Skin of body (tissue), 2 donors: ENCODE measurements around the gene ZNF747. TPM values are rescaled to one million over a fixed set of nuclear protein-coding genes. Genes with fewer than 3 reads are reported as not detected.

Source experiments
- DNase-seq: peaks from one replicate; lab custom pipeline; 2025; lab: John Stamatoyannopoulos, UW
- total RNA-seq: library from RNA; depleted of rRNA; stranded (reverse); fragments of >200 nt; gene quantifications from one replicate; pipeline ENCODE4 v1.2.3, GENCODE V29; 2014

The ZNF747 gene
- total RNA-seq, 1 donor from 2014 or later = 5.8 TPM

DNA sequence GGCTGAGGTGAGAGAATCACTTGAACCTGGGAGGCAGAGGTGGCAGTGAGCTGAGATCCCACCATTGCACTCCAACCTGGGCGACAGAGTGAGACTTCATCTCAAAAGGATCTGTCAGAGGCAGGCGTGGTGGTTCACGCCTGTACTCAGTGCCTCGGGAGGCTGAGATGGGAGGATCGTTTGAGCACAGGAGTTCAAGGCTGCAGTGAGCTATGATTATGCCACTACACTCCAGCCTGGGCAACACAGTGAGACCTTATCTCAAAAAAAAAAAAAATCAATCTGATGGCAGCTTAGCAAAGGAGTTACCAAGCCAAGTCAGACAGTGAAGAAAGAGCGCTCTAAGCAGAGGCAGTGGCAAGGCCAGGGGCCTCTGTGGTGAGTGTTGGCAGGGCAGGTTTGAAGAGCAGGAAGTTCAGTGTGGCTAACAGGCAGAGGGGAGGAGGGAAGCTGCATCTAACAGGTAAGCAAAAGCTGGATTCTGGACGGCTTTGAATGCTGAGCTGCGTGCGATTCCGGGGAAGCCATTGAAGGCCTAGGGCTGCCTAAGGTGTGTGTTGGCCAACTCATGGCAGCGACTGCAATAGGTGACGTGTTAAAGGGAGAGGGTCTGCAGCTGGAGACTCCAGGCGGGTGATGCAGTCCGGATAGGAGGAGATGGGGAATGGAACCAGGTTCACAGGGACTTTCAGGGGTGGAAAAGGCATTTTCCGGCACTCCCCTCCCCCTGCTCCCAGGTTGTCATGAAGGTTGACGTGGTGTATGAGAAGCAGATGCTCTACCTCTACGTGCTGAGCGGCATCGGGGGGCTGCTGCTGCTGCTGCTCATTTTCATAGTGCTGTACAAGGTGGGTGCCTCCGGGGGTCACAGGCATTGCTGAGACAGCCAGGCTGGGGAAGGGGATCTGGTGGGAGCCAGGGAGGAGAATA is 15.3 kb downstream of the ZNF747 start:
- DNase-seq = no peak

- DNase-seq = no peak
Measured at GRCh38 chr16:30518552-30518951, 16.1 kb downstream of the ZNF747 start.

DNA sequence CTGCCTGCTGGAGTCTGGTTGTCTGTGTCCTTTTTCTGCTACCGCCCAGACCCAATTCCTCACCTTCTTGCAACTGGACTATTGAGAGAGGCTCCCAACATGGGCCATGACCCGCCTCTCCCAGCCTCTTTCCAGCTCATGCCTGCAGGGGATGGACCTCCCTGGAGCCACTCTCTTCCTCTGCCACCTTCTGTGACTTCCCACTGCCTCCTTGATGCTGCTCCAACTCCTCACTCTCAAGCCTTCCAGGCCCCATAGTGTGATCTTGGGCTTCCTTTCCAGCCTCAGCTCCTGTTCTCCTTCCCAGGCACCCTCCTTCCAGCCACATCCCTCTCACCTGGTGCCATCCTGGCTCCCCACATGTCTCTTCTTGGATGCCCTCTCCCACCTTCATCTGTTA is 19.4 kb downstream of the ZNF747 start:
- DNase-seq = no peak

DNA sequence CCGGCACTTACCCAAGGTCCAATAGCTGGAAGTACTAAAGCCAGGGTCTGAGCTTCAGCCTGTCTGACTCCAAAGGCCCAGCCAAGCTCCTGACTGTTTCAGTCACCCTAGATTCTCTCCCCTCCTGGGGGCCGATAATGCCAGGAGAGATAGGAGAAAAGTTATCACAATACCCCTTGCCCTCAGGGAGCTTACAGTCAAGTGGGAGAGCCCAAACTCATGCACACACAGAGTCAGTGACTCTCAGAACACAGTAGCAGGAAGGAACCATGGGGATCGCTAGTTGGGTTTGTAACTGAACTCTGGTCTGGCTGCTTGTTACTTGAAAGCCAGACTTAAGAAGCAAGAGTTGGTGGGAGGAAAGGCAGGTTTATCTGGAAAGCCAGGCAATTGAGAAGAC is 23.1 kb downstream of the ZNF747 start:
- no peak for DNase-seq

GRCh38 chr16:30510376-30510938 is 24.2 kb downstream of the ZNF747 start:
- no peak for DNase-seq

- no peak for DNase-seq
Measured at GRCh38 chr16:30509081-30509765, 25.4 kb downstream of the ZNF747 start.

GRCh38 chr16:30503403-30504296 is 31.0 kb downstream of the ZNF747 start:
- no peak for DNase-seq

DNA sequence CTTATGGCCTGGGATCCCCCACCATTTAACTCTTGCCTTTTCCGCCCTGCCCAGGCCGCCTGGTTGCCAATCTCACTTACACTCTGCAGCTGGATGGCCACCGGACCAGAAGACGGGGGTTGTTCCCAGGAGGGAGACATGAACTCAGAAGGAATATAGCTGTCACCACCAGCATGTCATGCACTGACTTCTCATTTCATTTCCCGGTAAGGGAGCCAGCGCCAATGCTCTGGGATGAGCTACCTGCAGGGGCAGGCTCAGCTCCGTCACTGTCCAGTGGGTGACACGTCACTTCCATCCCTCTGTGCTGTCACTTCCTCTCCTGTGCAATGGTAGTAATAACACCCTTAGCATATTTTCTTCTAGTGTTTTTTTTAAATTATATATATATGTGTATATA is 35.4 kb downstream of the ZNF747 start:
- DNase-seq = no peak

- no peak for DNase-seq
Measured at GRCh38 chr16:30494709-30495108, 39.9 kb downstream of the ZNF747 start.

DNA sequence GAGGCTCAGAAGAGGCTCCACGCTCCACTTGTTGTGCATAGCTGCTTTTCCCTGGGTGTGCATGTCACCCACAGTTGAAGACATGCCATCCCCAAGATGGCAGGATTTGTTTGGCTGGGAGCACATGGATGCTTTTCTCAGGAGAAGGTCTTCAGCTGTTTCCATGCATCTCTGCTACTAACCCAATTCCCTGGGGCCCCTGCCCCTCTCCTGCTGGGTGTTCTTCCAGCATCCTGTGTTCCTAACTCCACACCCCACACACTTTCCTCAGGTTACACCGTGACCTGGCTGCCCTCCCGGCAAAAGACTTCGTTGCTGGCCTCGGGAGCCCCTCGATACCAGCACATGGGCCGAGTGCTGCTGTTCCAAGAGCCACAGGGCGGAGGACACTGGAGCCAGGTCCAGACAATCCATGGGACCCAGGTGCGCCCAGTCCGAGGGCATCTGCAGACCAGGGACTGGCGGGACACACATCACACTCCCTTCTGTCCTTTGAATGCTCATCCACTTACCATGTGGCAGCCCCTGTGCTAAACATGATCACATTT is 40.6 kb downstream of the ZNF747 start:
- no peak for DNase-seq

- DNase-seq = no peak
Measured at GRCh38 chr16:30491744-30492308, 42.8 kb downstream of the ZNF747 start.

- DNase-seq = no peak
Measured at GRCh38 chr16:30491229-30491628, 43.4 kb downstream of the ZNF747 start.

DNA sequence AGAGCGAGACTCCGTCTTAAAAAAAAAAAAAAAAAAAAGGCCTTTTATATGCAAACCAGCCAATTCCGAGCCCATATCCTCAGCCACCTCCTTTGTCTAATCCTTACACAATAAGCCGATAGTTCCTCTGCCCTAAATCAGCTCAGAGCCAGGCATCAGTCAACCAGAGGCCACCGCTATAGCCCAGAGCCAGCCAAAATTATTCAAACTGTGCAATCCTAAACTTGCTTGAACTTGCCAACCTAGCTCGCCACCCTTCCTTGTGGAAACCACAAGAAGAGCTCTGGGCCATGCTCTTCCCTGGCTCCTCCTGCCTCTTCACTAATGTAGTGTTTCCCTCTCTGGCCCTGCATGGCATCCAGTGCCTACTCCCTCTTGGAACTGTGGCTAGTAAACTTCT is 44.4 kb downstream of the ZNF747 start:
- no peak for DNase-seq

- DNase-seq = no peak
Measured at GRCh38 chr16:30488764-30489605, 45.7 kb downstream of the ZNF747 start.

DNA sequence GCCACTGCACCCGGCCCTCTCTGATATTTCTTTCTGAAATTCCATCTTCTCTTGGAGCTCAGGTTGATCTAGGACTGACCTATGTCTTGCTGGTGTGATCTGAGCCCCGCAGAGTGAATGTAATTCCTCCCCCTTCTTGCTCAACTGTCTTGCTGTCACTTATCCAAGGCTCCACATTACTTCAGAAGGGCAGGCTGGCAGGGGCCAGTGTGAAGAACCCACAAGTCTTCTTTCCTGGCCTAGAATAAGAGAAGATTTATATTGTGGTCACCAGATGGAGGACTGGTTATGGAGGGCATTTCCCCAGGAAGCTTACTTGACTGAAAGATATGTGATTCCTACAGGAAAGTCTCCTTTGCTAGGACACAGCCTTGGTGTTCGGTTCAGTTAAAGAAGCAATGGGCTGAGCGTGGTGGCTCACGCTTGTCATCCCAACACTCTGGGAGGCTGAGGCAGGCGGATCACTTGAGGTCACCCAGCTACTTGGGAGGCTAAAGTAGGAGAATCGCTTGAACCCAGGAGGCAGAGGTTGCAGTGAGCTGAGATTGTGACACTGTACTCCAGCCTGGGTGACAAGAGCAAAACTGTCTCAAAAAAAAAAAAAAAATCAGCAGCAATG is 48.7 kb downstream of the ZNF747 start:
- DNase-seq = no peak

DNA sequence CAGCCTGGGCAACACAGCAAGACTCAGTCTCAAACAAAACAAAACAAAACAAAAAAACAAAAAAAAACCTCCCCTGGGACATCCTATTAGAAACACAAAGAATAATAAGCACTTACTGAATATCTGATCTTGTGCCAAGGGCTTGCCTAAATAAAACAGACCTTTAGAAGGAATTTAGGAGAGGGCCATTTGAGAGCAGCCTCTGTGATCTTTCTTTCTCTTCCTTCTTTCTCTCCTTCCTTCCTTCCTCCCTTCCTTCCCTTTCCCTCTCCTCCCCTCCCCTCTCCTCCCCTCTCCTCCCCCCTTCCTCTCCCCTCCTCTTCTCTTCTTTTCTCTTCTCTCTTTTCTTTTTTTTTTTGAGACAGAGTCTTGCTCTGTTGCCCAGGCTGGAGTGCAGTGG is 49.8 kb downstream of the ZNF747 start:
- DNase-seq = no peak

GRCh38 chr16:30482366-30482765 is 52.3 kb downstream of the ZNF747 start:
- DNase-seq = no peak

- no peak for DNase-seq
Measured at GRCh38 chr16:30481381-30481780, 53.3 kb downstream of the ZNF747 start.
